ENCODE measurements around the gene ASTN1. TPM values are rescaled to one million over a fixed set of nuclear protein-coding genes. Genes with fewer than 3 reads are reported as not detected.
A peak's percentile ranks its signal among the peaks of the same experiment; 100 is the strongest.
"Not testable (repeated sequence)": the region's sequence is repeated elsewhere in the genome, so short reads cannot be mapped to it uniquely, and the experiment has no call there.

ASTN1 gene
- total RNA-seq, 1 donor from 2014 or later = 0.36 TPM

DNA sequence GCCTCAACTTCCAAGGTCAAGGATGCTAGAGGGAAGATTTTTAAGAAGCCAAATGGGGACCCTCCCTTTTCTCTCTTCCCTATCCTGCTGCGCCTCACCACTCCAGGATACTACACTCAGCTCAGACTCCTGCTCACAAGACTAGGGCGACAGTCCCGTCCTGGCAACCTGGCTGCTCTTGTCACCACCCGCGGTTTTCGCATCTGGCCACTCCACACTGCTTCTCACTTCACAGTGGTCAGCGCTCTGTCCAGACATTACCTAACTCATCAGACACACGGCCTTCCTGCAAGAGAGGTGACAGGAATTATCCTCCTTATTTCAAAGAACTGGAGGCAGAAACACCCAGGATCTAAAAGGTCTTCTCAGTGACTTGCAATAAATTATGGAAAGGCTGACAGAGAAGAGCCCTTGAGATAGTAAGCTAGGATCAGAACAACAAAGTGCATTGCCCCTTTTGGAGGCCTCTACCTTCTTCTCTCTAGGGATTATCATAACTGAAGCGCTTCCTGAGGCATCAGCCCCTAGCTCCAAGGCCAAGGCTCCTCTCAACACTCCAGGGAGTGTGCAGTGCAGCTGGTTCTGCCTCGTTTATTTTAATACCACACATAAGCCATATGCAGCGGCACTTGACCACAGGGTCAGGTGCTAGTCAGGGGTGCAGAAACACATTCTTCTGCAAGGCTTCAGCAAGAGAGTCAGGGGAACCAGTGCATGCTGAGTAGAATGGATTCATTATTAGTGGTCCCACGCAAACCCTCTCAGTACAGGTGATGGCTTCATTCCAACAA lies 41.9 kb downstream of the ASTN1 start:
- intact Hi-C loops (cut with DNase I) = no loop called here

DNA sequence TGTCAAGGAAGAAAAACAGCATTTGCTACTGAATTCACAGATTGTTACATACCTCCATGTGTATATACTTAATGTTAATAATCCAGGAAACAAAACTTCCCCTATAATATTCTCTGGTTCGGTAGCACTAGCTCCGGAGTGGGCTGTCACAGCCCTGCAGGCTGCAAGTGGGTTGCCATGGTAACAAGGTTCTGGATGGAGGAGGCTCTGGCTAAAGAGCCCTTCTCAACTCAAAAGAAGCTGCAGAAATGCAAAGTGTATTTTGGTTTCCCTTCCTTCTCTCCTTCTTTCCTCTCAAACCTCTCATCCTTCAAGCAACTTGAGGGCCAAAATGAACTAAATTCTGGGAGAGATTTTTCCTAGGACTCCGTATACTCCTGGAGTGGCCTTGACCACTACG lies 45.2 kb downstream of the ASTN1 start:
- DNase-seq (ENCODE audit: low spot score) (no peak), ATAC-seq (no peak)
- intact Hi-C loops (cut with DNase I) = no loop called here

More for the DNA sequence above, 41.9 kb downstream of the ASTN1 start:
- ATAC-seq = no peak
- no peak for DNase-seq (ENCODE audit: low spot score)

DNA sequence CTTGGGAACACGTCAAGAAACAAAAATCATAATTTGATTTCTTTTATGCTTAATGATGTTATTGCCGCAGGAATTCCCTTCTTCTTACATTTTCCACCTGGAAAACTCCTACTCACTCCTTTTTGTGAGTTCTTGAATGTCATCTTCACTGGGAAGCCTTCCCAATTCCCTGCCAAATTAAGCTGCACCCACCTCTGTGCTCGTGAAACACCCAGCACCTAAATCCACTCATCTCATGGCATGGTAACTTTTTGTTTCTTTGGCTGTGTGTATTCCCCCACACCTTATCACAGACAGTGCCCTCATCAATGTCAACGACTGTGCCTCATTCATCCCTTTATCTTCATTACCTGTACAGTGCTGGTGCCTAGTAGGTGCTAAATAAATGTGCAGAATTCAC lies 45.6 kb downstream of the ASTN1 start:
- no peak for ATAC-seq
- DNase-seq (ENCODE audit: low spot score) = no peak
- intact Hi-C loops (cut with DNase I) = no loop called here

DNA sequence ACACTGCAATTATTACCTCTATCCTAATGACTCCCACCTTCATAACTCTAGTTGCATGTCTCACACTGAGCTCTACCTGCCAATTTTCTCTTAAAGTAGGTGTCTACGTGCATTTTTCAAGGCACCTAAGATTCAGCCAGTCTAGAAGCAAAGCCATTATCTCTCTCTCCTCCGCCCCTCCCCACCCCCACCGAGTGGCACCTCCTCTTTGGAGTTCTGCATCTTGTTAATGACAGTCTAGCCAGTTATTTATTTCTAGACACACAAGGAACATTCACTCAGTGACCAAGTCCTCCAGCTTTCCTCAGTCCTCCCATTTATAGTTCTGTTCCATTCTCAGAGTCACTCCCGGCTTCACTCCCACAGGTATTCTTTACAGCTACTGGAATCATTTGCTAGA lies 47.6 kb downstream of the ASTN1 start:
- DNase-seq (ENCODE audit: low spot score) (no peak), ATAC-seq (no peak)
- intact Hi-C loops (cut with DNase I) = no loop called here

DNA sequence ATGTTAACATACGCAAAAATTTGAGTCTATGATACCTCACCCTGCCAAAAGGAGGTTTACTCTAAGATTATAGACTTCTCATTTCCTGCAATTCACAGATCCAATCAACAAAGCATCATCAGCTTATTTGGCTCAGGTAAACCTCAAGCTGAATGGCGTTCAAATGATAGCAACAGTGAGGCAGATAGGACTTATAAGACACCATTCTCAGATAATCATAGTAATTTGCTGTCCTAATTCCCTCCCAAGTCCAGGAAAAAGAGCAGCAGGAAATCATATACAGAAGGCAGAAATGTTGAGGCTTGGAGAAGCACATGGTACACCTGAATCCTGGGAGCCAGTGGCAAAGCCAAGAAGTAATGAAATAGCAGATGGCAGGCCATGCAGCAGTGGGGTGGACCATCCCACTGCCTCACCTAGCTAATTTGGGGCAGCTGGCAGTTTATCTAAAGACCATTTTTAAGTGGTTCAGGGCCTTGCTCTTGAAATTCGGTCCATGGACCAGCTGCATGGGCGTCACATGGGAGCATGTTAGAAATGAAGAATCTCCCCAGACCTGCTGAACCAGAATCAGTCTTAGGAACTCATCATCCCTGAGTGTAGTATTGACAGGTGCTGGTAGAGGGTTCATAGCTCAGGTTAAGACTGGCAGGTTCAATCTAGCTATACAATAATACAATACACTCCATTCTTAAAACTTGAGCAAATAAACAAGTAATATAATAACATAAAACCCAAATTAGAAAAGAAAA lies 57.7 kb downstream of the ASTN1 start:
- DNase-seq (ENCODE audit: low spot score) = no peak
- intact Hi-C loops (cut with DNase I) = no loop called here

DNA sequence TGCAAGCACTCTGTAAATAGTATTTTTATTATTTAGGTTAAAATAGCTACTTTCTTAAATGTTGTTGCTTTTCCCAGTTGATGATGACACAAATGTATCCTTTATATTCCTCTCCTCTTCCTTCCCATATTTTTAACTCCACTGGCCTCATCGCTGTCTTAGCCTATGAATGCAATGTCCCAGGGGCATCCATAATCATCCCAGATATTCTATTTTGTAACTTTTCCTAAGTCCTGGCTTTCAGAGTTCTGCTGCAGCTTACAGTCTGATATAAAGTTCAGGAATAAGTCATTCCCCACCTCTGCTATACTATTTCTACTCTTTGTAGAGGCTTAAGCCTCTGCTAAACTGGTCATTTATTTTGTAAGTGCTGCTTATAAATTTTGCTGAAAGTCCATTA lies 58.3 kb downstream of the ASTN1 start:
- DNase-seq (ENCODE audit: low spot score) (no peak), ATAC-seq (no peak)
- intact Hi-C loops (cut with DNase I) = no loop called here

More for the DNA sequence above, 57.7 kb downstream of the ASTN1 start:
- no peak for ATAC-seq

DNA sequence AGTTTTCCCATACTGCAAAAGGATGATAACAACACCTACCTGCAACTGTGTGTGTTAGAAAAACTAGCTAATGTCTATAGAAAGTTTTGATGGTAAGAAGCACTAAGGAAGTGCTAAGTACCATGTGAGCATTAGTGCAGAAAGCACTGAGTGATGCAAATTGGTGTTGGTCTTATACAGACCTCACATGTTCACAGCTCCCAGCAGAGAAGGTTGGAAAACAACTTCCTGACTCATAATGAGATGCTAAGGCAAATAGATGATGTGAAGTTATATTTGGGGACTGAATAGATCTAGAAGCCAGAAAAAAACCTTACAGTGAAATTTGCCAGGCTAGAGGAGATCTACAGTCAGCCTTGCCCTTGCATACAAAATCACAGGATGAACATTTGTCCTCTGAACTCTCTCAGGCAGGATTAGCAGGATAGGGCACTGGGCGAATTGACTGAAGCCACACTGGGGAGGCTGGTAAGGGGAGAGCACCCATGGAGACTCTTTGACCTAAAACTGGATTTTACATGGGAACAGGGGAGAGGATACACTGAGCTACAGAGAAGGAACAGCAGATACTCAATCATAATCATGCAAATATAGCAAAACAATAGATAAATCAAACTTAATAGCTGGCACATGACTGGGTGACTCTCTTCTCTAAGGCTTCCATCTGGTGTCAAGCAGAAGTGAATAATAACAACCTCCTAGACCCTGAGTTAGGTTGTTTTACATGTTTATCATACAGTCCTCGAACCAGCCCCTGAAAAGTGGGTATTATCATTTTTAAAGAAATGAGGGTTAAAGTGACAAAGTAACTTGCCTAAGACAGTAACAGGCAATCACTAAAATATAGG lies 61.3 kb downstream of the ASTN1 start:
- ATAC-seq (no peak), DNase-seq (ENCODE audit: low spot score) (no peak)
- intact Hi-C loops (cut with DNase I) = no loop called here

DNA sequence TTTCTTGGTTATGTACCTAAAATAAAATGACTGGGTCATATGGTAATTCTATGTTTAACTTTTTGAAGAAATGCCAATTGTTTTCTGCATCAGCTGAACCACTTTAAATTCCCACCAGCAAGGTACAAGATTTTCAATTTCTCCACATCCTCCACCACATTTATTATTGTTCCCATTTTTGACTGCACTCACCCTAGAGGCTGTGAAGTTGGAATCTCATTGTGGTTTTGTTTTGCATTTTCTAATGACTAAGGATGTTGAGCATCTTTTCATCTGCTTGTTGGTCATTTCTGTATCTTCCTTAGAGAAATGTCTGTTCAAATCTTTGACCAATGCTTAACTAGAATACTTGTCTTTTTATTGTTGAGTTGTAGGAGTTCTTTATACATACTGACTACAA lies 72.5 kb downstream of the ASTN1 start:
- no peak for DNase-seq (ENCODE audit: low spot score)
- intact Hi-C loops (cut with DNase I) = no loop called here
- no peak for ATAC-seq

DNA sequence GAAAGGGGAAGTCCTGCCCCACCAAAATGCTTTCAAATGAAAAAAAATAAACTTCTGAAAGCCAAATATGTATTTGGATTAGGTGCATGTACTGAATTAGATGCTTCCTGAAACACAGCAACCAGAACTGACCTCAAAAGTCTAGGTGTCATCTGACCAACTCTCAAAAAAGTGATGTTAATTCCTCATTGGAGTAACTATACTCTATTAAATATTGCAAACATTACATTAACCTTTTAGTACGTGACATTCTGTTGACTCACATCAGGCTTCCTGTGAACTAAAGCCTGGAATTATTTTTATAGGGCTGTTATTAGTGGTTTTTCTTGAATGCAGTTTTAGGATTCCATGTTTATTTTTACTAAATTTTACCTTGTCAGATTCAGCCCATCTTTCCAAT lies 73.5 kb downstream of the ASTN1 start:
- intact Hi-C loops (cut with DNase I) = no loop called here
- DNase-seq (ENCODE audit: low spot score) (no peak), ATAC-seq (no peak)

DNA sequence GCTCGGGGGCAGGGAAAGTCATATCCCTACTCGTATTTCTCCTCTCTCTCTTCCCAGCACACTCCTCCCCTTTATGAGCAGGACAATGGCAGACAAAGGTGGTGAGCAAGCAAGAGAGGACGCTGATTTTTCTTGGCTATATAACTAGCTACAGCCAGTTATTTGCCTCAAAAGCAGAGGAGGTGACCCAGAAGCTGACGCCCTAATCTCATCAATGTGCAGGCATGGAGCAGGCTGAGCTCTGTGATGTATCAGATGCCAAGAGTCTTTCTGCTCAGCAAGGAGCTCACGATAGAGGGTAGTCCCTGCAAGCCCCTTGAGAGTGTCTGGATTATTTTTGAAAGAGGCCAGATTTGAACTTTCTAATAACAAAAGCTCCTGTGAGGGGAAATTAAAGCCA lies 75.5 kb downstream of the ASTN1 start:
- intact Hi-C loops (cut with DNase I) = no loop called here
- ATAC-seq (no peak), DNase-seq (ENCODE audit: low spot score) (no peak)

DNA sequence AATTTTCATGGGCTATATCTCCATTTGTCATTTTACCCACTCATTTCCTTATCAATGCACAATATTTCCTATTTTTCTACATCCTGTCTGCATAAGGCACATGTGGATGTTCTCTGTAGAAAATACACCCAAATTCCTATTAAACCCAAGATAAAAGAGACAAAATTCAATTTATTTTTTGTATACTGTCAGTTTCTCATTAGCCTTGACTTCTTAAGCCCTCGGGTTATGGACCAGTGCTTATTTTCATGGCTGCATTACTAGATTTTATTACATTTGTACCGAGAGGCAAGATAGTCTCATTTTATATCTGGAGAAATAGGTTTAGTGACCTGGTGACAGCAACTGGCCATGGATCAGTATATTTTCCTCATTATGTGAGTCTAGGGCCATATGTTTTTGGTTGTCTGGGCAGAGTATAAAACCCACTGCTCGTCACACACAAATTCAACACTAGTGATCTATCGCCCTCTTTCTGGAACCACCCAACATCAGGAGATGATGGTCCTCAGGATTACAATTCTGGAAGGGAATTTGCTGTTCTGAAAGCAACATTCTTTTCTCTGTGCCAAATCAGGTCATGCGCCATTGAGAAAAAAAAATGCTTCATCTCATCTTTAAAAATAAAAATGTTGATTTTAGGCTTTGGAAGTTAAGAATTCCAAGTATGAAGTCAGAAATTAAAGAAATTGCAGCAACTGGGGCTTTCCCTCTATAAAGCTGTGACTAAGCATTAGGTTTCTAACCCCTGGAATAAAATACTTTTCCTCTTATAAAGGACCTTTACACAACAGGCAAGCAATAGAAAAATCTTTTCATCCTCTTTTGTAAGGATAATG lies 81.4 kb downstream of the ASTN1 start:
- peak; percentile 89 for ATAC-seq
- DNase-seq (ENCODE audit: low spot score) = no peak
- intact Hi-C loops (cut with DNase I) = no loop called here

DNA sequence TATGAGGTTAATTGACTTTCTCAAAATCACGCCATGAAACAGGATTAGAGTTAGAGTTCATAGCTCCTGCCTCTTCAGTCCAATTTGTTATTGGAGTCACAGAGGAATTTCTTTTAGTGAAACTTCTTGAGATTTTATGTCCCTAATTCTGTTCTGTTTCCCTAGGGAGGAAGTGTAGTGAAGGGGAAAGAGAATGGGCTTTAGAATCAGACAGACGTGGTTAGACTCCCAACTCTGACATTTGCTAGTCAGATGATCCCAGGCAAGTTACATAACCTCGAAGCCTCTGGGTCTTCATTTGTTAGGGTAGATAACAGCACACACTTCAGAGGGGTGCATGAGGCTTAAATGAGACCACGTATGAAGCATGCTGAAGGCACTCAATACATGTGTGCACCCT lies 83.9 kb downstream of the ASTN1 start:
- no peak for DNase-seq (ENCODE audit: low spot score)
- no peak for ATAC-seq
- intact Hi-C loops (cut with DNase I) = no loop called here

DNA sequence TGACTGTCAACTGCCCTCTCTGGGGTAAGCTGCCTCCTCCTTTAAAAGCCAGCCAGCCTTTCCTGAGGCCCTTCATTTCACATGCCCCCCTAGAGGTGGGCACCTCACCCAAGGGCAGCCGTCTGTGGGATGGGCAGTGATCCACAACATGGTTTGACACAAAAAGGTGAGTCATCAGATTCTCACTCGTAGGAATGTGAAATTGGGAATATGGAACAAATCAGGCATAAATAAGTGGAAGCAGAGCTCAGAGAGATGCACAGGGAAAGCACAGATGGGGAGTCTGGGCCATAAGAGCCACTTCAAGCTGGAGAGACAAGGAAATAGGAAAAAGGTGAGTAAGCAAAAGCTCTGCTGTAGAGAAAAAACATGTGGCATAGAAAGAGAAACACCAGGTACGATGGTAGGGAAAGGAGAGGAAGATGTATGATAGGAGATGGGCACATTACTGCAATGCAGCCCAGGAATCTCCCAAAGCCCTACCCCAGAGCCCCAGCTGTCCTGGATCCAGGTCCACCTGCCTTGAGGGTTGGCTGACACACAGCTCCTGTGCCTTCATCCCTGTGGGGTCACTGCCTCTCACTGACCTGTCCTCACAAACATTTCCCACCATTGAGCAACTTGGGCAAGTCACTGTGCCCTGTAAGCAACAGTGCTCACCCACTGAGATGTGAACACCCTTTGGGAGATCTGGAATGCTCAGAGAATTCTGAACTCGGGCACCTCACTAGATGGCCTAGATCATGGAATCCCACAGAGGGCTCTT lies 86.6 kb downstream of the ASTN1 start:
- DNase-seq (ENCODE audit: low spot score) = no peak
- intact Hi-C loops (cut with DNase I) = no loop called here
- ATAC-seq = no peak

DNA sequence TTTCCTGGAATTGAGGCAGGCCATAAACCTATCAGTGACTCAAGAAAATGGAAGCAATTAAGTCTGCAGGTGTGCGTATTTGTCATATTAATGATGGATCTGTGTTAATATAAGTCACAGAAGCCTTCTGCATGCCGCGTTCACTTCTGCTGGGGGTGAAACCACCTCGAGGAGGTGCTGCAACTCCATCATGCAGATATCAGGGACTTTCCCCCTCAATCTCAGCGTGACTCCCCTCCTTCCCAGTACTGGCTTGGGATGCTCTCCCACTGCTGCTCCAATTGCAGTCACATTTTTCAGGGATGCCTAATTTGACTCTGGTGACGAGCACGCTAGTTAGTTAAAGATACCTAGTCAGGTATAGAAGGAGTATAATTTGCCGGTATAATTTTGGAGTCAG lies 87.5 kb downstream of the ASTN1 start:
- intact Hi-C loops (cut with DNase I) = no loop called here
- ATAC-seq = no peak
- DNase-seq (ENCODE audit: low spot score) = no peak

DNA sequence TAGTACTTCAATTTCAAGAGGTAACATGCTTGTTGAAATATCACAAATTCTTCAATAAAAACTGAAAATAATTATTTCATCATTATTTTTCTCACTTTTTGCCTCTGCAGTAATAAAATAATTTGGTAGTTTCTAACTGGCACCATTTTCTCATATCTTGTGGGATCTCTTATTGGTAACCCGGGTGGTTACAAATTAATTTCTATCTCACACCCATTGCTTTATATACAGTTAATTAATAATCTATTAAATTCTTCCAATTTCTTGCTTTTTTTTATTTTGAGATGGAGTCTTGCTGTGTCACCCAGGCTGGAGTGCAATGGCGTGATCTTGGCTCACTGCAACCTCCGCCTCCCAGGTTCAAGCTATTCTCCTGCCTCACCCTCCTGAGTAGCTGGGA lies 89.7 kb downstream of the ASTN1 start:
- intact Hi-C loops (cut with DNase I); ATAC-seq; DNase-seq (ENCODE audit: low spot score): not testable (repeated sequence)

DNA sequence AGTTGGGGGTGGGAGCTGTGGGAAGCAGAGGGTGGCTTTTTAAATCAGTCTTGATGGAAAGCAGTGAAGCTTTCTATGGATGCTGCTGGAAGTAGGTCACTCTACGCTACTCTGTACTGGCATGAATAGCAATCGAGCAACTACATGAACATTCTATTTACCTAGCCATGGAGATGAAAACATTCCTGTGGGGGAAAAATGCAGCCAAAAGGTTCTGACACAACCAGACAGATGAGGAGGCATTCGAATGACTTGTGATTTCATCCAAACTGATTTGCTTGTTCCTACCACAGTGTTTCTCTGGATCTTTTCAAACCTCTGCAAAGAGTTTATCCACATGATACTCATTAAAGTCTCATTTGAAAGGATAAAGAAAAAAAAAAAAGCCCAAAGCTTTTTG lies 95.0 kb downstream of the ASTN1 start:
- DNase-seq (ENCODE audit: low spot score) (no peak), ATAC-seq (peak; percentile 84)
- intact Hi-C loops (cut with DNase I) = no loop called here

DNA sequence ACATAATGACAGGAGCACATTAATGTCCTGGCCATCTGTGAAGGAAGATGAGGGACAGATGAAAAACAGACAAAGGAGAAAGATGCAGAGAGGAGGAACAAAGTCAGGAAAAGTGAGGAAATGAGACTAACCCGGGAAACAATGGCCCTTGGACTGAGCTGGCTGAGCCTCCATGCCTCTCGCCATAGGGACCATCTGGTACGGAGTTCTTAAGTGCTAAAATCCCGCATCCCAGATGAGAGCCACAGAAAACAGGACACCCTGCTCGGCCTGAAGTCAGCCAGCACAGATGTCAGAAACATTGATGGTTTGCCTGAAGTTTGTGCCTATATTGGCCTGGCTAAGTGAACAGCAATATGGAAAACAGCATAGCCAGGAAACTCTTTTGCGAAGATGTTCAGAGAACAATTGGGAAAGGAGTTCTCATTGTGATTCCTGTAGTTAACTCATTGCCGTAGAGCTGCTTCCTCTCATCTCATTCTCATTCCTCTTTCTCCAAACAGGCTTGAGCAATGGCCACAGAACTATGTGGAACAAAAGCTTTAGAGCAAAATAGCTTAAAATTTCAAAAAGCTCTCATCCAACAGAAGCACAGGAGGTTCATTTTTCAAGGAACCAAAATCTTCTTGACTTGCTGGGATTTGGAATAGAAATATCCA lies 96.6 kb downstream of the ASTN1 start:
- intact Hi-C loops (cut with DNase I) = no loop called here
- no peak for DNase-seq (ENCODE audit: low spot score)
- ATAC-seq = no peak

DNA sequence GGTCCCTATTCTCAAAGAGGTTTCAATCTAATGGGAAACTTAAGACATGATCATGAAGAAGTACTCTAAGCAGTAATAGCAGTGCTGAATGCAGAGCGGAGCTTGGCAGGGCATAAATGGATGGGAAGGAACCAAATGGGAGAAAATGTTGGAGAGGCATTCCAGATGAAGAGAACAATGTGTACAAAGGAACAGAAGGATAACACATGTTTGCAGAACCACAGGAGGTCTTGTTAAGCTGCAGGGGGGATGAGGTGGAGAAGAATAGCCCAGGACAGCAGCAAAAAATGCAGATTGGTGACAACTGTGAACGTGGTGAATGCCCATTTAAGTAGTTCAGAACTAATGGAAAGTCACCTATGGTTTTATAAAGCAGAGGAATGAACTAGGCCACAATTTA lies 99.1 kb downstream of the ASTN1 start:
- ATAC-seq = no peak
- intact Hi-C loops (cut with DNase I) = no loop called here
- DNase-seq (ENCODE audit: low spot score) = no peak

Measured in sciatic nerve (tissue), 2 donors.